HFF-Myc (cell line): ENCODE measurements around the gene RING1.

Experiments
- DNase-seq: peaks from one replicate; pipeline ENCODE4 v3.0.0-alpha.2; 2011; ENCODE audit warnings: low read depth; ENCODE audit errors: extremely low read depth
- H3K4me3 ChIP-seq: replicated peaks from 2 replicates; pipeline ENCODE4 v1.5.1; 2011; ENCODE audit warnings: low read depth, mild to moderate bottlenecking, control low read depth, low read length
- TF ChIP-seq, protein P1 (sequence below): IDR thresholded peaks from 2 replicates; pipeline ENCODE4 v1.5.1; 2012; ENCODE audit warnings: mild to moderate bottlenecking, low read depth, low read length, control low read depth; ENCODE audit errors: missing control alignments

Gene RING1

GRCh38 chr6:33254591-33254990, 46.3 kb downstream of the RING1 start:
- no peak overlapping the region for H3K4me3 ChIP-seq
- DNase-seq = no peak
- TF ChIP-seq, protein P1, sequence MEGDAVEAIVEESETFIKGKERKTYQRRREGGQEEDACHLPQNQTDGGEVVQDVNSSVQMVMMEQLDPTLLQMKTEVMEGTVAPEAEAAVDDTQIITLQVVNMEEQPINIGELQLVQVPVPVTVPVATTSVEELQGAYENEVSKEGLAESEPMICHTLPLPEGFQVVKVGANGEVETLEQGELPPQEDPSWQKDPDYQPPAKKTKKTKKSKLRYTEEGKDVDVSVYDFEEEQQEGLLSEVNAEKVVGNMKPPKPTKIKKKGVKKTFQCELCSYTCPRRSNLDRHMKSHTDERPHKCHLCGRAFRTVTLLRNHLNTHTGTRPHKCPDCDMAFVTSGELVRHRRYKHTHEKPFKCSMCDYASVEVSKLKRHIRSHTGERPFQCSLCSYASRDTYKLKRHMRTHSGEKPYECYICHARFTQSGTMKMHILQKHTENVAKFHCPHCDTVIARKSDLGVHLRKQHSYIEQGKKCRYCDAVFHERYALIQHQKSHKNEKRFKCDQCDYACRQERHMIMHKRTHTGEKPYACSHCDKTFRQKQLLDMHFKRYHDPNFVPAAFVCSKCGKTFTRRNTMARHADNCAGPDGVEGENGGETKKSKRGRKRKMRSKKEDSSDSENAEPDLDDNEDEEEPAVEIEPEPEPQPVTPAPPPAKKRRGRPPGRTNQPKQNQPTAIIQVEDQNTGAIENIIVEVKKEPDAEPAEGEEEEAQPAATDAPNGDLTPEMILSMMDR = no peak

DNA sequence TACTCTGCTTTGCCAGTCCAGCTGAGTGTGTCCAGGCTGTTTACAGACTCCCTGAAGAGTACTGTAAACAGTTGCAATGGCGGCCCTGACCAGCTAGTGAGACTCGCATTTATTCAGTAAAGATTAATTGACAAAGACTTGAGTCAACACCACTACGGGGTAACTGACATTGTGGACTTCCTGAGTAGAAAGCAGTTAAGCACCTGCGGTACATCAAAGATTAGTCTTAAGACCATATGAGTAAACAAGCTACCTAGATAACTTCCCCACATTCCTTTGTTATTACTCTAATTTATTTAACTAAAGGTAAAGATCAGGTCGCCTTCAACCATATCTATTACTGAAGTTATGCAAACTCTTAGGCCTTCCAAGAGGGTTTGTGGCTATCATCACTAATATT, 50.7 kb downstream of the RING1 start:
- no peak overlapping the region for H3K4me3 ChIP-seq
- no peak for DNase-seq
- TF ChIP-seq, protein P1 = no peak
